Measurements from ENCODE around the gene CTNNAL1. TPM values are rescaled to one million over a fixed set of nuclear protein-coding genes. Genes with fewer than 3 reads are reported as not detected.
"Not testable (repeated sequence)": the region's sequence is repeated elsewhere in the genome, so short reads cannot be mapped to it uniquely, and the experiment has no call there.

The CTNNAL1 gene
- total RNA-seq, 1 experiment from 2014 or later = 85.6 TPM

GRCh38 chr9:108921200-108921599 lies 92.1 kb downstream of the CTNNAL1 start:
- no peaks in the 10 kb centered on the region for H3K9me3 Mint-ChIP-seq (ENCODE audit: unreplicated experiment)
- no peak overlapping the region for H3K4me3 Mint-ChIP-seq (ENCODE audit: unreplicated experiment)
- H3K36me3 Mint-ChIP-seq (ENCODE audit: insufficient read depth, unreplicated experiment) = peaks cover 92% of the 10 kb centered on the region
- intact Hi-C loops (cut with micrococcal nuclease) = no loop called here
- H3K27me3 Mint-ChIP-seq (ENCODE audit: insufficient read depth, unreplicated experiment) = no peaks in the 10 kb centered on the region
- DNase-seq (ENCODE audit: unreplicated experiment) = no peak
- TF ChIP-seq CTCF (IDR thresholded peaks at IDR 0.05; ENCODE audit: unreplicated experiment) = no peak
- BruUV-seq (replicated peaks) = no TSS peak
- CTCF ChIA-PET = no interaction called here
- POLR2A ChIA-PET = interaction anchor here (0.8 kb wide), 2 partner anchors 13 to 53 kb away, joined by 3 read pairs; partner anchors contain the start of genes ABITRAM and ELP1
- H3K4me1 Mint-ChIP-seq (ENCODE audit: insufficient read depth, unreplicated experiment) = no peaks in the 10 kb centered on the region
- H3K27ac Mint-ChIP-seq (ENCODE audit: low read depth, unreplicated experiment) = no peak overlapping the region

GRCh38 chr9:108920401-108920800 lies 92.9 kb downstream of the CTNNAL1 start:
- H3K9me3 Mint-ChIP-seq (ENCODE audit: unreplicated experiment); H3K27ac Mint-ChIP-seq (ENCODE audit: low read depth, unreplicated experiment); DNase-seq (ENCODE audit: unreplicated experiment); intact Hi-C loops (cut with micrococcal nuclease); H3K27me3 Mint-ChIP-seq (ENCODE audit: insufficient read depth, unreplicated experiment); H3K4me1 Mint-ChIP-seq (ENCODE audit: insufficient read depth, unreplicated experiment); CTCF ChIA-PET; BruUV-seq (replicated peaks); H3K4me3 Mint-ChIP-seq (ENCODE audit: unreplicated experiment): not testable (repeated sequence)
- H3K36me3 Mint-ChIP-seq (ENCODE audit: insufficient read depth, unreplicated experiment) = peaks cover 92% of the 10 kb centered on the region
- POLR2A ChIA-PET = interaction anchor here (0.6 kb wide), 1 partner anchor 99 kb away, joined by 3 read pairs; no protein-coding TSS in a partner anchor

- TF ChIP-seq CTCF (IDR thresholded peaks at IDR 0.05; ENCODE audit: unreplicated experiment) = no peak
- ChIA-PET POLR2A (interaction anchor here (0.6 kb wide), 1 partner anchor 9 kb away, joined by 3 read pairs; no protein-coding TSS in a partner anchor), CTCF (interaction anchor here (0.6 kb wide), 1 partner anchor 48 kb away, joined by 3 read pairs; no protein-coding TSS in a partner anchor)
- Mint-ChIP-seq H3K4me3 (ENCODE audit: unreplicated experiment) (no peak overlapping the region), H3K27me3 (ENCODE audit: insufficient read depth, unreplicated experiment) (no peaks in the 10 kb centered on the region), H3K27ac (ENCODE audit: low read depth, unreplicated experiment) (no peak overlapping the region), H3K36me3 (ENCODE audit: insufficient read depth, unreplicated experiment) (peaks cover 87% of the 10 kb centered on the region), H3K9me3 (ENCODE audit: unreplicated experiment) (no peaks in the 10 kb centered on the region), H3K4me1 (ENCODE audit: insufficient read depth, unreplicated experiment) (no peaks in the 10 kb centered on the region)
- no peak for DNase-seq (ENCODE audit: unreplicated experiment)
- no TSS peak for BruUV-seq (replicated peaks)
- intact Hi-C loops (cut with micrococcal nuclease) = no loop called here
Observed at GRCh38 chr9:108919517-108919916, 93.8 kb downstream of the CTNNAL1 start.

- CTCF ChIA-PET = interaction anchor here (0.6 to 1.1 kb wide), 2 partner anchors 24 to 556 kb away, joined by 3 read pairs; no protein-coding TSS in a partner anchor
- peak; percentile 4 for DNase-seq (ENCODE audit: unreplicated experiment)
- intact Hi-C loops (cut with micrococcal nuclease) = no loop called here
- no peak for TF ChIP-seq CTCF (IDR thresholded peaks at IDR 0.05; ENCODE audit: unreplicated experiment)
- POLR2A ChIA-PET = no interaction called here
- Mint-ChIP-seq H3K4me1 (ENCODE audit: insufficient read depth, unreplicated experiment) (no peaks in the 10 kb centered on the region), H3K27me3 (ENCODE audit: insufficient read depth, unreplicated experiment) (no peaks in the 10 kb centered on the region), H3K4me3 (ENCODE audit: unreplicated experiment) (no peak overlapping the region), H3K27ac (ENCODE audit: low read depth, unreplicated experiment) (no peak overlapping the region), H3K36me3 (ENCODE audit: insufficient read depth, unreplicated experiment) (peaks cover 84% of the 10 kb centered on the region), H3K9me3 (ENCODE audit: unreplicated experiment) (no peaks in the 10 kb centered on the region)
- BruUV-seq (replicated peaks) = no TSS peak
Observed at GRCh38 chr9:108913391-108913790, 99.9 kb downstream of the CTNNAL1 start.
